Measurements from ENCODE around the gene SRGAP3. TPM values are rescaled to one million over a fixed set of nuclear protein-coding genes. Genes with fewer than 3 reads are reported as not detected.

Gene SRGAP3
- total RNA-seq, 1 donor from 2014 or later, result 89.5 TPM

DNA sequence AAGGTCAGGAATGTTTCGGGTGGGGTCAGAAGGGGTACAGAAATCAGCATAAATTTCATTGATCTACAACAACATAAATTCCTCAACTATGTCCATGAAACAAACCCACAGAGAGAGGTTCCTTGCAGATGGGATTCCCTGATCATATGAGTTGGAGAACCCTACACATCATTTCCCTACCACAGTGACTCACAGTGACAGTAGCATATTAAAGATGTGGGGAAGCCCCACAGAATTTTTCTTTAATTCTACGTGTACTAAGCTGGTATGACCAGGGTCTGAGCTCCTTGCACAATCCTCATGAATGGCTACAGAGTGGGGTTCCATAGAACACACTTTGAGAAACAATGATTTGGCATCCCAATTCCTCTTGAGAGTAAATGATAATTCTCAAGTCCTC, 169.3 kb downstream of the SRGAP3 start:
- DNase-seq, result no peak

- DNase-seq, result no peak
Observed at GRCh38 chr3:9079676-9080075, 169.8 kb downstream of the SRGAP3 start.

GRCh38 chr3:9078561-9079240, 170.7 kb downstream of the SRGAP3 start:
- no peak for DNase-seq

- DNase-seq, result no peak
Observed at GRCh38 chr3:9077029-9077428, 172.4 kb downstream of the SRGAP3 start.

- no peak for DNase-seq
Observed at GRCh38 chr3:9075762-9076161, 173.7 kb downstream of the SRGAP3 start.

DNA sequence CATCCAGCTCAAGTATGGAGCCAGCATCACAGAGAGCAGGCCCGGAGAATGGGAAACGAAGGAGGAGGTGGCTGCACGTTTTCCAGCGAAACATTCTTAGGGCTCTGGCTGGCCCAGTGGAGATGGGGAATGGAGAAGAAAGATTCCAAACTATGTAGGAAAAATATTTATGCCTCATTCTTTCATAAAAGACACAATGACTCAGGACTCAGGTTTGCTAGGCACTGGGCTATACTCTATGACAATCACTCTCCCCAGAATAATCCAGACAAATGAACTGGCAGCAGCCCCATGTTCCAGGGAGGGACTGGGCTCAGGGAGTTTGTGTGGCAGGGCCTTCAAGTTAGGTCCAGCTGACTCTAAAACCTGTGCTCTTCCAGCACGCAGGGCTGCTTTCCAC, 175.4 kb downstream of the SRGAP3 start:
- DNase-seq, result no peak

- no peak for DNase-seq
Observed at GRCh38 chr3:9072667-9073009, 176.8 kb downstream of the SRGAP3 start.

GRCh38 chr3:9071936-9072666, 177.3 kb downstream of the SRGAP3 start:
- no peak for DNase-seq

DNA sequence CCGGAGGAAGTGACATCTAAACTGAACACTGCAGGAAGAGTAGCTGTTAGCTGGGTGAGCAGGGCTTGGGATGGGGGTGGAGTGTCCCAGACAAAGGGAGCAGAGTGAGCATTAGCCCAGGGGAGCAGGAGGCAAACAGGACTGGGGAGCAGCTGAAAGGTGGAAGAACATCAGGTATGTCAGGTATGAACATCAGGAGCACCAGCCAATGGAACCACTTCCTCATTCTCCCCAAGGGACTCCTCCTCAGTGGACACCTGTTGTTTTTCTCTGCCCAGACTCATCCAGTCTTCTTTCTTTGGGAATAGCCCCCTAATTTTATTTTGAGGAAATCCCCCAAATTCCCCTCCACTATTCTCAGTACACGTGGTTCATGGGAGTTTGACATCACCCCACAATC, 178.5 kb downstream of the SRGAP3 start:
- DNase-seq, result no peak

- no peak for DNase-seq
Observed at GRCh38 chr3:9069971-9070370, 179.5 kb downstream of the SRGAP3 start.

DNA sequence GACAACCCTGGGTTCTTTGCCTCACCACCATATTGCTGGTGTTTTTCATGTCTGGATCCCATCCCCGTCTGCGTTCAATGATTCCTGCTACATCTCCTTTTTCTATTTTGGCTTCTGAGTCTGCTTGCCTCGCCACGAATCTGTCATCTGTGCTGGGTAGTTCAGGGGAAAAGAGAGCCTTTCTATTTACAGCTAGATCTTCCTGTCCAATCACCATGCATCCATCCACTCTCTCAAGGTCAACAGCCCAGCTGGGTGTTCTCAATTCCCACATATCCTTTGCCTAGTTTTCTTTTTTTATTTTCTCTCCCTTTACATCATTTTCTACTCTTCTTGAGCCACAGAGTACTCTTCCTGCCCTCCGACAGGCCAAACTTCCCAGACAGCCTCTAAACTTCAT, 181.4 kb downstream of the SRGAP3 start:
- peak; percentile 39 for DNase-seq

DNA sequence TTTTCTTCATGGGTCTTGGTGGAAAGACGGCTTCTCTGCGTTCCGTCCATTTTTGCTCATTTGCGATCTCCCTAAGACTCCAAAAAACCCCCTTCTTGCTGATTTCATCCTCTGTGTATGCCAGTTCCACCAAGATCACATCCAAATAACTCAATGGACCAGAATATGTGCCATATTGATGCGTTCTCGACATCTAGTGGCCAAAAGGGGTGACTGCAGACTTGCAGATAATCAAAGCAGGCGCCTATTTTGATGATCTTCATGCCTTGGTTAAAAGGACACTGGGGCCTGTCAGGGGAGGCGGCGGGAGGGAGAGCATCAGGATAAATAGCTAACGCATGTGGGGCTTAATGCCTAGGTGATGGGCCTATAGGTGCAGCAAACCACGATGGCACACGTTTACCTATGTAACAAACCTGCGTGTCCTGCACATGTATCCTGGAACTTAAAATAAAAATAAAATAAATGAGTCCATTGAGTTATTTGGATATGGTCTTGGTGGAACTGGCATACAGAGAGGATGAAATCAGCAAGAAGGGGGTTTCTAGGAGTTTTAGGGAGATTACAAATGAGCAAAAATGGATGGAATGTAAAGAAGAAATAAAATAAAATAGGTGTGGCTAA, 182.0 kb downstream of the SRGAP3 start:
- DNase-seq, result peak; percentile 28

DNA sequence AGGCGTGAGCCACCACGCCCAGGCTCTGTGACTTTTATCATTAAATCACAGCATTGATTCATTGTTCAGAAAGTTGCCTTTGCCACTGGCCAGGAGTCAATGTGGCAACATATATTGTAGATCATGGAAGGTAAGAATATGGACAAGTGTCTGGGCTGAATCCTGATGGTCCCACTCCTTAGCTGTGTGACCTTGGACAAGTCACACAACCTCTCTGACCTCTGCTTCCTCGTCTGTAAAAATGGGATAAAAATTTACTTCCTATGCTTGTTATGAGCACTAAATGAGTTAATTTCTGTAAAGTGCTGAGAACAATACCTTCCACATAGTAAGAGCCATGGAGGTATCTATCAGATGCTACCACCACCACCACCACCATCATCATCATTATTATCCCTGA, 182.7 kb downstream of the SRGAP3 start:
- no peak for DNase-seq

GRCh38 chr3:9066141-9066540, 183.3 kb downstream of the SRGAP3 start:
- DNase-seq, result no peak

- no peak for DNase-seq
Observed at GRCh38 chr3:9064850-9065249, 184.6 kb downstream of the SRGAP3 start.

DNA sequence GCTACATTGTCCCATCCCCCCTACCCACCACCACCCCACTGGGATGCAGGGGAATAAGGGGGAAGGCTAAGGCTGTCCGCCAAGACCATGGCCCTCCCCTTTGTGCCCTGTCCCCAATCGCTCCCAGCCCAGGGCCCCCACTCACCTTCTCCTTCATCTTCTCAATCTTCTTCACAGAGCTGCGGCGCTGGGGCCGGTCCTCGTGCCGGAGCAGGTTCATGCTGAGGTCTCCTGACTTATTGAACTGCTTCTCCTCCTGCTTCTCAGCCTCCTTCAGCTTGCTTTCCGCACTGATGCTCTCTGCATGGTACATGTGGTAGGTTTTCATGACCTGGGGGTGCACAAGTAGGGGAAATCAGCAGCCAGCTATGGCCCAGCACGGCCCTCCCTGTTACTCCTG, 185.2 kb downstream of the SRGAP3 start:
- DNase-seq, result no peak

DNA sequence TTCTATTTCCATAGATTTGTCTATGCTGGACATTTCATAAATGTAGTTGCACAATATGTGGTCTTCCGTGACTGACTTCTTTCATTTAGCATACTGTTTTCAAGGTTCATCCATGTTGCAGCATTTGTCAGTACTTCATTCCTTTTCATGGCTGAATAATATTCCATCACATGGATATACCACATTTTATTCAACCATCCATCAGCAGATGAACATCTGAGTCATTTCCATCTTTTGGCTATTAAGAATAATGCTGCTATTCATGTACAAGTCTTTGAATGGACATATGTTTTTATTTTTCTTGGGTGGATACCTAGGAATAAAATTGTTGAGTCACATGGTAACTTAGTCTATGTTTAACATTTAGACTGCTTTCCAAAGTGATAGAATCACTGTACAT, 186.9 kb downstream of the SRGAP3 start:
- DNase-seq, result no peak

- DNase-seq, result no peak
Observed at GRCh38 chr3:9061634-9062033, 187.8 kb downstream of the SRGAP3 start.

DNA sequence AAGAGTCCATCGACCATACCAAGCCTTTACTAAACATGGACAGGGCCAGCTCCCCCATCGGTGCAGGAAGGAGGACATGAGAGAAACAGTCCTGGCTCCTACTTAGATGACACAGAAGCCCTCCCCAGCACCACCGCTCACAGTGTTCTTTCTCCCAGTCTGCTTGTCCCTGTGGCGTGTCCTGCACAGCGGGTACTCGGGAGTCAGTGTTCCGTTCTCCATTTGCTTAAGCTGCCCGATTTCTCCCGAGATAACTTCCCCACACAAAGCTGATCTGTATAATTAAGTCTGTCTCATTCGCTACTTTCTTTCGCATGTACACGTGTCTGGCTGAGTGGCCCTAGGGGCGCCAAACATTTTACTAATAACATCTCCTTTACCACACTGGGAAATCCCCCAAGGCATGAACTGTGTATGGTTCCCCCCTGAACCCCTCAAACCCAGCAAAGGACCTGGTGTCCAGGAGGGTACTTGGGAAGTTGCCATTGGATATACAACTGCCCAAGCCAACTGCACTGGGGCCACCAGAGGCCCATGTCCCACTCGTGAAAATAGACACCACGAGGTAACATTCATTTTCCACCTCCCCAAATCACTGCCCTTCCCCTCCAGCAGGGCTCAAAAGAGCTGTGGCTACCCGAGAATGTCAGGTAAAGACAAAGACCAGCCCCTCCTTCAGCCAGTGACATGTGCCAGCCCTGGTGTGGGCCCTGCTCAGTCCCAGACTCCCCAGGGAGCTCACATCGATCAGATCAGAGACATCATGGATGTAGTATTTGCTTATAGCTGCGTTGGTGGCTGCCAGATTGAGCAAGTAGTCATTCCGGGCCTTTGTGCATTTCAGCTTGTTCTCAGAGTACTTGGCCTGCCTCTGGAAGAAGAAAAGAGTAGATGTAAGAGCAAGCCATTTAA, 189.7 kb downstream of the SRGAP3 start:
- DNase-seq, result no peak

DNA sequence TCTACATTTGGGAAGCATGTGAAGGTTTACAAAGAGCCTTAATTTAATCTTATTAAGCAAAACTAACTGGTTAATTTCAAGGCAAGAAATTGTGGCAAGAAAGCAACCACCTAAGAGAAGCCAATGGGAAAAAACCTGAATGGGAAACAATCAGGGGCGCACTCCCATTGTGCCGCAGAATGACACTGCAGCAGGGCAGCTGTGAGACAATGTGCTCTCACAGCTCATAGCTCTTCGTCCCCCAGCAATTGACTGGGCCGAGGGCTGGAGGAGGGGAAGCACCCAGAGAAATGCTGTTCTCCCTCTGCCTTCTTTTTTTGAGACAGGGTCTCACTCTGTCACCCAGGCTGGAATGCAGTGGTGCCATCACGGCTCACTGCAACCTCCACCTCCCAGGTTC, 192.9 kb downstream of the SRGAP3 start:
- DNase-seq, result no peak

DNA sequence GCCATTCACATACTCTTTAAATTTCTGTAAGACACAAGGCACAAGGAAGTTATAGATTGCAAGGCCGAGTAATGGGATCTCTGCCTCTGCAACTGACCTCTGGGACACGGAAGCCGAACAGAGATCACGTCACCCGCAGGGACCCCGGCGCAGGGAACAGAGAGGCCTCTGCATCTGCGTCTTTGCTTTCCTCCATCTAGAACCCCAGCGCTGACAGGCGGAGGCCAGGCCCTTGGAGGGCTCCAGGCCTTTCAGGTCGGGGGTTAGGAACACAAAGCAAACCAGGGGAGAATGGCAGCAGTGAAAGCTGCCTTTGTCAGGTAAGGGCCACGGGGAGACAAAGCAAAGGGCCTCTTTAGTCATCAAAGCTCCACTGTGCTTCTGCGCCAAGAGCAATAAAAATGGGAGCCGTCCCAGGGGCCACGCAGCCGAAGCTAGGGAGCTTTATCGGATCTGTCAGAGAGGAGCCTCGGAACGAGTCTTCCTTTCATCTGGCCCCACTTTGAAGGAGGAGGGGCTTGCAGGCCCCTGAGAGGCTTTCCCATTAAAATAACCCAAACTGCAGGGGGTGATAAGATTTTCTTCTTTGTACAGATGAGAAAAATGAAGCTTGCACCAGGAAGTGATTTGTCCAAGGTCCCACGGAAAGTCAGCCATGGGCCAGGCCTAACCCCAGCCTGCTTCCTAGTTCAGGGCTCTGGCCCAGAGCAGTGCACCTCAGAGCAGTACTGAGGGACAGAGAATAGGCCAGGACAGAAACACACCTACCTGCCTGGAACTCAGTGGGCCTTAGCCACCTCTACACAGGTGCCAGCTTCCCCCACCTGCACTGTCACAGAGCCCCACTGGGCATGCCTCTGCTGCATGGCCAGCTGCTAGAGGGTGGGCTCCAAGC, 201.7 kb downstream of the SRGAP3 start:
- DNase-seq, result no peak

DNA sequence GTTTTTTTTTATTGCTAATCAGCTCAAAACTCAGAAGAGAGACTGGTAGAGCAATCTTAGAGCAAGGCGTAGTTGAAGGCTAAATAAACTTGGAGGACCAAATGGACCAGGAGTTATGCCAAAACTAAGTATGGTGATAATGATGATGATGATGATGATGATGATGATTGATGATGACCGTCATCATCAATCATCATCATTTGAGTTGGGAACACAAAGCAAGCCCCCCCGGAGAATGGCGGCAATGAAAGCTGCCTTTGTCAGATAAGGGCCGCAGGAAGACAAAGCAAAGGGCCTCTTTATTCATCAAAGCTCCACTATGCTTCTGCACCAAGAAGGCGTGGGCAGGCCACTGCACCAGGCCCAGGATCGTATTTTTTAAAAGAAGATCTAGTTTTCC, 204.1 kb downstream of the SRGAP3 start:
- DNase-seq, result no peak
